SK-N-SH treated with all-trans-retinoic acid at 6 μM for 48 hours (cell line): ENCODE measurements around the gene GAA.

Source experiments
- ARNTL ChIP-seq: fragments of 450-650 bp; formaldehyde crosslinking; IDR thresholded peaks from 2 replicates; pipeline ENCODE4 v1.5.0; 2020; ENCODE audit warnings: low read depth, mild to moderate bottlenecking, moderate library complexity, borderline replicate concordance
- CSRNP3 ChIP-seq: fragments of 250-450 bp; sonication (Bioruptor Pico); IDR thresholded peaks from 2 replicates; pipeline ENCODE4 v1.5.1; 2021; ENCODE audit warnings: mild to moderate bottlenecking, moderate library complexity
- PPARA ChIP-seq: fragments of 250-450 bp; sonication (Bioruptor Pico); IDR thresholded peaks from 2 replicates; pipeline ENCODE4 v1.5.0; 2020; ENCODE audit warnings: mild to moderate bottlenecking, borderline replicate concordance
- RARB ChIP-seq: fragments of 250-450 bp; sonication (Bioruptor Pico); IDR thresholded peaks from 2 replicates; pipeline ENCODE4 v1.8.0; 2021; ENCODE audit warnings: mild to moderate bottlenecking, moderate library complexity
- ZFP3 ChIP-seq: fragments of 250-450 bp; sonication (Bioruptor Pico); IDR thresholded peaks from 2 replicates; pipeline ENCODE4 v1.5.0; 2020; ENCODE audit warnings: mild to moderate bottlenecking, moderate library complexity
- ZNF70 ChIP-seq: fragments of 450-650 bp; formaldehyde crosslinking; IDR thresholded peaks from 2 replicates; pipeline ENCODE4 v1.5.0; 2020; ENCODE audit warnings: mild to moderate bottlenecking, moderate library complexity
- TF ChIP-seq, protein P1 (sequence below): fragments of 250-450 bp; sonication (Bioruptor Pico); IDR thresholded peaks from 2 replicates; pipeline ENCODE4 v1.8.0; 2020; ENCODE audit warnings: mild to moderate bottlenecking, moderate library complexity, borderline replicate concordance
- TF ChIP-seq, protein P2 (sequence below): fragments of 250-450 bp; sonication (Bioruptor Pico); IDR thresholded peaks from 2 replicates; pipeline ENCODE4 v1.5.1; 2020; ENCODE audit warnings: low read depth, mild to moderate bottlenecking, moderate library complexity

DNA sequence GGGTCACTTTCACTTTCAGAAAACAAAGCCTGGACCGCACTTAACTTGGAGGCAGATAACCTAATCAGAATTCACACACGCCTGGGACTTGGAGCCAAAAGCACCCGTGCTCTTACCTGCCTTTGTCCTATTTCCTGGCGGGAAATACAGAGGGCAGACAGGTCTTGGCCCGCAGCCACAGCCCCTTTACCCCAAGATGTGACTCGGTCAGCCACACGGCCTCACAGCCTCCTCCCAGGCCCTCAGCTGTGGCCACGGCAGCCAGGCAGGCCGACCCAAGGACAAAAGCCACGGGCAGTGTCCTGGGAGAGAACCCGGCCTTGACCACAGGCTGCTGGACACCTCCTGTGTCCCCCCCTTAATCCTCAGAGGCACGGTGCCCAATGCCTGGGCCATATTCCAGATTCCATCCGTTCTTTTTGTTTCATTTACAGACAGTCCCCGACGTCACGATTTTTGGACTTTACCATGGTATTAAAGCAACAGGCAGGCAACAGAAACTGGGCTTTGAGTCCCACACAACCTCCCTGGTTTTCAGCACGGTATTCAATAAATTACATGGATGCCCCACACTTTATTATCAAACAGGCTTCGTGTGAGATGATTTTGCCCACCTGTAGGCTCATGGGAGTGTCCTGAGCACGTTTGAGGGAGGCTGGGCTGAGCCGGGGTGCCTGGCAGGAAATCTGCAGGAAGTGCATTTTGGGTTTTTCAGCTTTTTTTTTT lies 30.1 kb upstream of the GAA start:
- TF ChIP-seq CSRNP3 (CRISPR knock-in tag) (no peak), RARB (no peak), ARNTL (CRISPR knock-in tag) (no peak), ZFP3 (CRISPR knock-in tag) (no peak), PPARA (CRISPR knock-in tag) (no peak), ZNF70 (CRISPR knock-in tag) (no peak)
- TF ChIP-seq, protein P1, sequence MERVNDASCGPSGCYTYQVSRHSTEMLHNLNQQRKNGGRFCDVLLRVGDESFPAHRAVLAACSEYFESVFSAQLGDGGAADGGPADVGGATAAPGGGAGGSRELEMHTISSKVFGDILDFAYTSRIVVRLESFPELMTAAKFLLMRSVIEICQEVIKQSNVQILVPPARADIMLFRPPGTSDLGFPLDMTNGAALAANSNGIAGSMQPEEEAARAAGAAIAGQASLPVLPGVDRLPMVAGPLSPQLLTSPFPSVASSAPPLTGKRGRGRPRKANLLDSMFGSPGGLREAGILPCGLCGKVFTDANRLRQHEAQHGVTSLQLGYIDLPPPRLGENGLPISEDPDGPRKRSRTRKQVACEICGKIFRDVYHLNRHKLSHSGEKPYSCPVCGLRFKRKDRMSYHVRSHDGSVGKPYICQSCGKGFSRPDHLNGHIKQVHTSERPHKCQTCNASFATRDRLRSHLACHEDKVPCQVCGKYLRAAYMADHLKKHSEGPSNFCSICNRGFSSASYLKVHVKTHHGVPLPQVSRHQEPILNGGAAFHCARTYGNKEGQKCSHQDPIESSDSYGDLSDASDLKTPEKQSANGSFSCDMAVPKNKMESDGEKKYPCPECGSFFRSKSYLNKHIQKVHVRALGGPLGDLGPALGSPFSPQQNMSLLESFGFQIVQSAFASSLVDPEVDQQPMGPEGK (CRISPR knock-in tag), result no peak
- TF ChIP-seq, protein P2, sequence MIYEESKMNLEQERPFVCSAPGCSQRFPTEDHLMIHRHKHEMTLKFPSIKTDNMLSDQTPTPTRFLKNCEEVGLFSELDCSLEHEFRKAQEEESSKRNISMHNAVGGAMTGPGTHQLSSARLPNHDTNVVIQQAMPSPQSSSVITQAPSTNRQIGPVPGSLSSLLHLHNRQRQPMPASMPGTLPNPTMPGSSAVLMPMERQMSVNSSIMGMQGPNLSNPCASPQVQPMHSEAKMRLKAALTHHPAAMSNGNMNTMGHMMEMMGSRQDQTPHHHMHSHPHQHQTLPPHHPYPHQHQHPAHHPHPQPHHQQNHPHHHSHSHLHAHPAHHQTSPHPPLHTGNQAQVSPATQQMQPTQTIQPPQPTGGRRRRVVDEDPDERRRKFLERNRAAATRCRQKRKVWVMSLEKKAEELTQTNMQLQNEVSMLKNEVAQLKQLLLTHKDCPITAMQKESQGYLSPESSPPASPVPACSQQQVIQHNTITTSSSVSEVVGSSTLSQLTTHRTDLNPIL (CRISPR knock-in tag), result no peak
